Right cardiac atrium (tissue), 5 donors: ENCODE results near the gene CFP. TPM values are rescaled to one million over a fixed set of nuclear protein-coding genes. Genes with fewer than 3 reads are reported as not detected.

Experiments used
- ATAC-seq, 2 donors: fragments of 200-7000 bp; cut with Tn5 transposase; one replicate each; pipeline versions ENCODE4 v1.8.0 to v1.9.1; 2020; ENCODE audit warnings: moderate library complexity in 2 of 2, mild to moderate bottlenecking in 1 of 2
- DNase-seq, 3 donors: peaks; one replicate each; pipeline ENCODE4 v3.0.0-alpha.2; 2020
- H3K27ac ChIP-seq: one replicate; pipeline ENCODE4 v1.5.1; 2013; ENCODE audit warnings: mild to moderate bottlenecking, low read length, control low read depth, moderate library complexity
- H3K27me3 ChIP-seq: one replicate; pipeline ENCODE4 v1.6.1; 2013; ENCODE audit not compliant: control insufficient read depth, insufficient read depth
- H3K4me1 ChIP-seq: one replicate; pipeline ENCODE4 v1.6.1; 2013; ENCODE audit warnings: low read length; ENCODE audit not compliant: control insufficient read depth, insufficient read depth
- H3K4me3 ChIP-seq: one replicate; pipeline ENCODE4 v1.5.1; 2013; ENCODE audit warnings: low read length, control low read depth
- H3K9me3 ChIP-seq: one replicate; pipeline ENCODE4 v1.6.1; 2013; ENCODE audit warnings: low read length; ENCODE audit not compliant: control insufficient read depth
- WGBS: extraction: QIAGEN DNeasy Blood & Tissue Kit; methylation state at CpG from one replicate; pipeline ENCODE4 v1.1.7; 2013; 5-methylcytosine and 5-hydroxymethylcytosine counted together
- intact Hi-C, 4 donors: fragments of 100-400 bp; cut with DNase I; formaldehyde crosslinking; loops; one replicate each; pipeline versions ENCODE4 v1.11.0 to v1.14.0; 2022 to 2023
- polyA plus RNA-seq: library from polyadenylated mRNA; stranded (reverse); fragments of 200-250 nt; gene quantifications from one replicate; pipeline ENCODE4 v1.2.3, GENCODE V29; 2013
- total RNA-seq, 4 donors: library from RNA; stranded (reverse); fragmentation: NEBNext Ultra II Directional; extraction: Animal tissue kit (Norgen Biotek cat#: 25700); gene quantifications; one replicate each; pipeline ENCODE4 v1.2.1, GENCODE V29; 2021
- donor health status: healthy with polysubstance abuse.
- donor health status: DM: no; HTN: yes; CAD: no.
- donor health status: DM: no; HTN: no; CAD: no.
- donor health status: DM: no; HTN: yes; CAD: no; lungs with severe emphysema.
- donor health status: DM: yes; HTN: yes; CAD: no.

CFP gene
- total and polyA plus RNA-seq, 5 donors, result 4.7 to 7.7 (median 7.3) TPM

- Histone ChIP-seq H3K4me3 (peak overlapping the region; percentile 70), H3K27me3 (no peaks in the 10 kb centered on the region), H3K4me1 (peaks cover 9% of the 10 kb centered on the region), H3K9me3 (no peaks in the 10 kb centered on the region), H3K27ac (peak overlapping the region; percentile 83)
- DNase-seq (no peak), ATAC-seq (peak; percentile 13 to 25)
- WGBS, result 11% methylated on average over 19 of the region's 19 CpGs
- intact Hi-C loops, result loop anchor here in 1 of 4 donors (10.0 kb wide), 1 partner anchor 374 kb away; no protein-coding TSS in a partner anchor
Observed at GRCh38 chrX:47651043-47651905, 21.5 kb upstream of the CFP start.

- H3K4me1 ChIP-seq, result peaks cover 10% of the 10 kb centered on the region
- H3K4me3 ChIP-seq, result peak within 1 kb of the TSS; percentile 70
- peak within 1 kb of the TSS; percentile 83 for H3K27ac ChIP-seq
- intact Hi-C loops, result loop anchor here in 1 of 4 donors (10.0 kb wide), 1 partner anchor 374 kb away; no protein-coding TSS in a partner anchor
- DNase-seq, result peak; percentile 95 to 97 (median 97)
- ATAC-seq, result peak; percentile 98
- no peaks in the 10 kb centered on the region for H3K27me3 ChIP-seq
- no peaks in the 10 kb centered on the region for H3K9me3 ChIP-seq
- under 1% methylated on average over 65 of the region's 65 CpGs for WGBS
Observed at GRCh38 chrX:47650164-47651042, 20.7 kb upstream of the CFP start, which contains the start of gene ELK1. Gene ELK1 (minus strand): TSS chrX:47650563. CDS start chrX:47641441, 9,122 bp downstream.

- 0% methylated on average over 11 of the region's 11 CpGs for WGBS
- intact Hi-C loops, result loop anchor here in 2 of 4 donors (5.0 to 10.0 kb wide), 2 partner anchors 87 to 375 kb away; partner anchors contain the start of gene ARAF (in 1 of the 2)
Observed at GRCh38 chrX:47649781-47650163, 20.0 kb upstream of the CFP start.

DNA sequence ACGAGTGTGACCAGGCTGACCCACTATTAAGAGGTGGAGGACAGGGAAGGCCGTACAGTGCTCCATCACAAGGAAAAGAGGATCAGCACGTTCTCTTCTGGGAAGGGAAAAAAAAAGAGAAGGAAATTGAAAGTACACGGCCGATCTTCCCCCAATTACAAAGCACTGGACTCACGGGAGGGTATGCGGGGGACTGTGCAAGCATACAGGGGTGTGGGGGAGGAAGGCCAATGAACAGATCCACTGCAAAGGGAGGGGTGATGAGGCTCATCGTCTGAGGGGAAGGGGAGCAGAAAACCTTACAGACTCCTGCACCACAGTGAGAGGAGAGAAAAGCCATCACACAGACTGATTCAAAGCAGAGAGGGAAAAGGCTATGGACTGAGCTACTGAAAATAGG lies 19.5 kb upstream of the CFP start:
- Histone ChIP-seq H3K27me3 (no peaks in the 10 kb centered on the region), H3K4me1 (peaks cover 11% of the 10 kb centered on the region), H3K9me3 (no peaks in the 10 kb centered on the region), H3K4me3 (peak overlapping the region; percentile 67), H3K27ac (no peak overlapping the region)
- intact Hi-C loops, result loop anchor here in 1 of 4 donors (5.0 kb wide), 1 partner anchor 87 kb away; the partner anchor contains the start of gene ARAF
- WGBS, result 34% methylated on average over 8 of the region's 8 CpGs
- DNase-seq, result no peak
- no peak for ATAC-seq

More at GRCh38 chrX:47649781-47650163, 20.0 kb upstream of the CFP start:
- Histone ChIP-seq H3K4me3 (peak overlapping the region; percentile 67), H3K27ac (no peak overlapping the region), H3K9me3 (no peaks in the 10 kb centered on the region), H3K4me1 (peaks cover 11% of the 10 kb centered on the region), H3K27me3 (no peaks in the 10 kb centered on the region)
- ATAC-seq (no peak), DNase-seq (no peak)

DNA sequence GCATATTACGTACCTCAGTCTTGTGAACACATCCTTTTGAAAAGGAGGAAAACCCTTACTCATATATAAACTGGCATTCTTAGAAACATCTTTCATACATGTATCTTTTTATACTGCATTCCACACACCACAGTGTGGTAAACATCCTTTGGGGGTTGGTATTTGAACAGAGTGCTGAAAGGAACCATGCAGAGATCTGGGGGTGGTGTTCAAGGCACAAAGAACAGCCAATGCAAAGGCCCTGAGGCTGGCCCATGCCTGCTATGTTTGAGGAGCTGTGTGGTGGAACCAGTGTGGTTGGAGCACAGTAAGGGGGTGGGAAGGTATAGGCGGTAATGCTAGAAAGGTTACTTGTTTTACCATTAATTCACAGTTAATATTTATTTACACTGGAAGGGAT lies 18.6 kb upstream of the CFP start:
- intact Hi-C loops, result loop anchor here in 1 of 4 donors (5.0 kb wide), 1 partner anchor 86 kb away; the partner anchor contains the start of gene ARAF

GRCh38 chrX:47646636-47647035 lies 16.9 kb upstream of the CFP start:
- 82% methylated on average over 6 of the region's 6 CpGs for WGBS
- Histone ChIP-seq H3K4me1 (peaks cover 11% of the 10 kb centered on the region), H3K9me3 (no peaks in the 10 kb centered on the region), H3K27me3 (no peaks in the 10 kb centered on the region), H3K27ac (no peak overlapping the region), H3K4me3 (no peak overlapping the region)
- ATAC-seq (no peak), DNase-seq (no peak)
- intact Hi-C loops, result loop anchor here in 1 of 4 donors (5.0 kb wide), 1 partner anchor 84 kb away; the partner anchor contains the start of gene ARAF

More for the DNA sequence above, 18.6 kb upstream of the CFP start:
- peaks cover 11% of the 10 kb centered on the region for H3K4me1 ChIP-seq
- no peaks in the 10 kb centered on the region for H3K9me3 ChIP-seq
- DNase-seq (no peak), ATAC-seq (no peak)
- H3K27me3 ChIP-seq, result no peaks in the 10 kb centered on the region
- H3K27ac ChIP-seq, result no peak overlapping the region
- WGBS, result 96% methylated on average over 2 of the region's 2 CpGs
- H3K4me3 ChIP-seq, result no peak overlapping the region

DNA sequence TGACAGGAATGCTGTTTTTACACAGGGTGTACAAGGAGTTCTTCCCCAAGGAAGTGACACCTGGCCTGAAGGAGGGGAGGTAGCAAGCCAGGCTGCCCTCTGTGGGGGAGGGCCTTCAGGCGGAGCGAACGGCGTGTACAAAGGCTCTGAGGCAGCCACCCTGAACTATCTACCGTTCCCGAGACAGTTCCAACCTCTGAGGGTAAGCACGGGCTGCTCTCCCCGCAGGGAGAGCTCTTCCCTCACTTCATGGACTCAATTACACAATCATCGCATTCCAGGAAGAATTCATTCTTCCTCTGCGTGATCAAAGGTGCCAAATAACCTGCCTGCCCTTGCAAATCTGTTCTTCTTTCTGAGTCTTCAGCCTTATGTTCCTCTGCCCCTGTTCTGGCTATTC lies 15.8 kb upstream of the CFP start:
- intact Hi-C loops, result loop anchor here in 1 of 4 donors (5.0 kb wide), 1 partner anchor 83 kb away; the partner anchor contains the start of gene ARAF
- WGBS, result 76% methylated on average over 10 of the region's 10 CpGs

GRCh38 chrX:47644557-47645091 lies 14.9 kb upstream of the CFP start:
- Histone ChIP-seq H3K27me3 (no peaks in the 10 kb centered on the region), H3K27ac (no peak overlapping the region), H3K9me3 (no peaks in the 10 kb centered on the region), H3K4me3 (no peak overlapping the region), H3K4me1 (peaks cover 7% of the 10 kb centered on the region)
- intact Hi-C loops, result loop anchor here in 1 of 4 donors (5.0 kb wide), 1 partner anchor 82 kb away; the partner anchor contains the start of gene ARAF
- ATAC-seq, result peak; percentile 56 to 67
- DNase-seq, result no peak
- WGBS, result 49% methylated on average over 12 of the region's 12 CpGs

More for the DNA sequence above, 15.8 kb upstream of the CFP start:
- no peak overlapping the region for H3K4me3 ChIP-seq
- DNase-seq, result no peak
- H3K27me3 ChIP-seq, result no peaks in the 10 kb centered on the region
- peaks cover 7% of the 10 kb centered on the region for H3K4me1 ChIP-seq
- no peak overlapping the region for H3K27ac ChIP-seq
- ATAC-seq, result no peak
- no peaks in the 10 kb centered on the region for H3K9me3 ChIP-seq

- no peak for DNase-seq
- peak; percentile 49 to 59 for ATAC-seq
- WGBS, result 6% methylated on average over 2 of the region's 2 CpGs
- H3K27ac ChIP-seq, result peak overlapping the region; percentile 37
- intact Hi-C loops, result no loop called here
- peaks cover 3% of the 10 kb centered on the region for H3K4me1 ChIP-seq
- no peaks in the 10 kb centered on the region for H3K27me3 ChIP-seq
- H3K9me3 ChIP-seq, result no peaks in the 10 kb centered on the region
- no peak overlapping the region for H3K4me3 ChIP-seq
Observed at GRCh38 chrX:47643926-47644325, 14.2 kb upstream of the CFP start.

GRCh38 chrX:47638816-47639215 lies 9.1 kb upstream of the CFP start:
- ATAC-seq (no peak), DNase-seq (no peak)
- intact Hi-C loops, result no loop called here
- Histone ChIP-seq H3K4me1 (no peaks in the 10 kb centered on the region), H3K27ac (no peak overlapping the region), H3K4me3 (no peak overlapping the region), H3K9me3 (no peaks in the 10 kb centered on the region), H3K27me3 (no peaks in the 10 kb centered on the region)
- 93% methylated on average over 14 of the region's 14 CpGs for WGBS
